GM12874 (cell line): ENCODE data around the gene TFAM.

Experiments
- CTCF ChIP-seq: IDR thresholded peaks from 2 replicates; pipeline ENCODE4 v1.5.1; 2011; ENCODE audit warnings: low read depth, mild to moderate bottlenecking, control low read depth, low read length, moderate library complexity; ENCODE audit not compliant: insufficient read depth

TFAM gene

GRCh38 chr10:58350619-58351323 lies 34.4 kb upstream of the TFAM start:
- no peak for TF ChIP-seq CTCF

- no peak for TF ChIP-seq CTCF
Observed at GRCh38 chr10:58351616-58352578, 33.3 kb upstream of the TFAM start.

GRCh38 chr10:58352956-58353610 lies 32.1 kb upstream of the TFAM start:
- no peak for TF ChIP-seq CTCF

GRCh38 chr10:58356756-58357155 lies 28.5 kb upstream of the TFAM start:
- TF ChIP-seq CTCF: no peak

GRCh38 chr10:58358314-58358933 lies 26.8 kb upstream of the TFAM start:
- no peak for TF ChIP-seq CTCF

- no peak for TF ChIP-seq CTCF
Observed at GRCh38 chr10:58358947-58359346, 26.3 kb upstream of the TFAM start.

GRCh38 chr10:58359541-58359940 lies 25.7 kb upstream of the TFAM start:
- no peak for TF ChIP-seq CTCF
